ENCODE data around the gene RASSF1. TPM values are rescaled to one million over a fixed set of nuclear protein-coding genes. Genes with fewer than 3 reads are reported as not detected.

The RASSF1 gene
- total RNA-seq, 4 donors from 2014 or later, result 33.9 to 63.3 (median 39.7) TPM

DNA sequence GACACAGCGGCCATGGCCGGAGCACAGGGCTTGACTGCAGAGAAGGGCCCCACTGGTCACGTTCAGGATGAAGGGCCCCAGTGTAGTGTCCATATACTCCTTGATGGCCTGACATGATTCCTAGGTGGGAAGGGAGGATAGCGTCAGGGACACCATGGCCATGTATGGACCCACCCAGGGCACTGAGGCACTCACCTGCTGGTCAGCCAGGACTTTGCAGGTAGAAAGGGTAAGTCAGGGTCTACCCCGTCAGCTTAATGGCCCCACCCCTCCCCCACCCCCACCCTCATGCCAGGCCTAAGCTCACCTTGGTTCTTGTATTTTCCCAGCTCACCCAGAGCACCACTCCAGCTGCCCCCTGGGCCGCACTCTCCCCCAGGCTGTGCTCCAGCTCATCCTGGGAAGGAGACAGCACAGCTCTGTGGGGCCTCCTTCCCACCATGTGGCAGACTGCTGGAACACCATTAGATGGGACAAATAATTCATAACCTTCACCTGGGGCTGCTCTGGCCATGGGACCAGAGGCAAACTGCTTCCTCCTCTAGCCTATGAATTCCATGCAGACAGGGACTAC lies 39.9 kb downstream of the RASSF1 start:
- WGBS, result 90% methylated on average over 3 of the region's 6 CpGs
- Histone ChIP-seq H3K36me3 (peaks cover 9% of the 10 kb centered on the region), H3K4me1 (peaks cover 47% of the 10 kb centered on the region), H3K27me3 (no peaks in the 10 kb centered on the region), H3K4me3 (no peak overlapping the region), H3K27ac (peak overlapping the region; percentile 89), H3K9me3 (no peaks in the 10 kb centered on the region)
- TF ChIP-seq POLR2AphosphoS5 (IDR thresholded peaks at IDR 0.05) (no peak), POLR2A (IDR thresholded peaks at IDR 0.05) (no peak), EP300 (IDR thresholded peaks at IDR 0.05) (no peak)
- TF ChIP-seq, protein P1, sequence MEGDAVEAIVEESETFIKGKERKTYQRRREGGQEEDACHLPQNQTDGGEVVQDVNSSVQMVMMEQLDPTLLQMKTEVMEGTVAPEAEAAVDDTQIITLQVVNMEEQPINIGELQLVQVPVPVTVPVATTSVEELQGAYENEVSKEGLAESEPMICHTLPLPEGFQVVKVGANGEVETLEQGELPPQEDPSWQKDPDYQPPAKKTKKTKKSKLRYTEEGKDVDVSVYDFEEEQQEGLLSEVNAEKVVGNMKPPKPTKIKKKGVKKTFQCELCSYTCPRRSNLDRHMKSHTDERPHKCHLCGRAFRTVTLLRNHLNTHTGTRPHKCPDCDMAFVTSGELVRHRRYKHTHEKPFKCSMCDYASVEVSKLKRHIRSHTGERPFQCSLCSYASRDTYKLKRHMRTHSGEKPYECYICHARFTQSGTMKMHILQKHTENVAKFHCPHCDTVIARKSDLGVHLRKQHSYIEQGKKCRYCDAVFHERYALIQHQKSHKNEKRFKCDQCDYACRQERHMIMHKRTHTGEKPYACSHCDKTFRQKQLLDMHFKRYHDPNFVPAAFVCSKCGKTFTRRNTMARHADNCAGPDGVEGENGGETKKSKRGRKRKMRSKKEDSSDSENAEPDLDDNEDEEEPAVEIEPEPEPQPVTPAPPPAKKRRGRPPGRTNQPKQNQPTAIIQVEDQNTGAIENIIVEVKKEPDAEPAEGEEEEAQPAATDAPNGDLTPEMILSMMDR (IDR thresholded peaks at IDR 0.05), result no peak
- DNase-seq (ENCODE audit: low spot score in 2 of 2), result no peak

DNA sequence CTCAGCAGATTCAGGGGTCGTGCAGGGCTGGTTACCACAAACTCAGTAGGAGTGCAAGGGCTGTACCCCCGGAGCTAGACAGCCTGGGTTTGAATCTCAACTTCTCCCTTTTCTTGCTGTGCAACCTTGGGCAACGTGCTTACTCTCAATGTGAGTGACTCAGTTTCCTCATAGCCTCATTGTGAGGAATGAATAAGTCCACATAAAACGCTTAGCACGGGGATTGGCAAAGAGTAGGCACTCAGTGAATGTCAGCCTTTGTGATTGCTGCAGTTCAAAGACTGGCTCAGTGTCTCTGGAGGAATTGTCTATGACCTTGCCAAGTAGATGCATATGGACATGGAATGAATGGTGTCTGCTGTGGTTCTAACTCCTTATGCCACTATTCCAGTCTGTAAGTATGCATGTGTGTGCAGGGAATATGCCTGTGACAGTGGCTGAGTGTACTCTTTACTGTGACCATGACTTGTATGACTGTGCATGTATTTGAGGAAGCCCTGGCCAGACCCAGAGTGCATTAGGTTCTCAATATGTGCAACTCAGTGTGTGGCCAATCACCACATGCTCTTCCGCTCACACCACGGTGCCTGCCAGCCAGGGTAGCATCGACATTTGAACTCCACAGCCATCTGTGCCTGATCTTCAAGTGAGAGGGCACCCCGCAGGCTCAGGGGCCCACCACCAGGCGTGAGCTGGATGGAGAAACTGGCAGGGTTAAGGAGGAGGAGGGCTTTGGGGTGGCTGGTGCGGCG lies 40.5 kb downstream of the RASSF1 start:
- DNase-seq (ENCODE audit: low spot score in 2 of 2), result peak in 1 of 2 donors; percentile 77
- peak overlapping the region; percentile 71 for H3K4me3 ChIP-seq
- TF ChIP-seq, protein P1 (IDR thresholded peaks at IDR 0.05), result no peak
- TF ChIP-seq POLR2A (IDR thresholded peaks at IDR 0.05), result no peak
- TF ChIP-seq EP300 (IDR thresholded peaks at IDR 0.05), result no peak
- H3K27ac ChIP-seq, result peak overlapping the region; percentile 89
- 42% methylated on average over 9 of the region's 12 CpGs for WGBS
- H3K36me3 ChIP-seq, result peaks cover 9% of the 10 kb centered on the region
- no peaks in the 10 kb centered on the region for H3K9me3 ChIP-seq
- no peaks in the 10 kb centered on the region for H3K27me3 ChIP-seq
- peaks cover 47% of the 10 kb centered on the region for H3K4me1 ChIP-seq

DNA sequence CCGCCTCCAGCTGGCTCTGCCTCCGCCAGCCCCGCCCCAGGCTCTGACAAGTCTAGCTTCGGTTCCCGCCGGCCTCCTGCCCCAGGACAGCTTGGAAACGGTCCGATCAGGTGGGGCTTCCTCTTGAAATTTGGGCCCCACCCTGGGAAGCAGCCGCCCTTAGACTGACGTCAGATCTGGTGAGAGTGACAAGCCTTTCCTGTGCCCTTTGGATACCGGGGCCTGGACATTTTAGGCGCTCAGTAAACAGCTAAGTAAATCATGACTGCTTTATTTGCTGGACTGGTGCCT lies 41.1 kb downstream of the RASSF1 start:
- H3K27ac ChIP-seq, result peak overlapping the region; percentile 89
- peaks cover 9% of the 10 kb centered on the region for H3K36me3 ChIP-seq
- no peaks in the 10 kb centered on the region for H3K27me3 ChIP-seq
- TF ChIP-seq EP300 (IDR thresholded peaks at IDR 0.05) (no peak), POLR2A (IDR thresholded peaks at IDR 0.05) (no peak), POLR2AphosphoS5 (IDR thresholded peaks at IDR 0.05) (peak in 2 of 3 donors; percentile 14 to 28)
- TF ChIP-seq, protein P1 (IDR thresholded peaks at IDR 0.05), result no peak
- H3K4me1 ChIP-seq, result peaks cover 47% of the 10 kb centered on the region
- DNase-seq (ENCODE audit: low spot score in 2 of 2), result no peak
- 2% methylated on average over 6 of the region's 12 CpGs for WGBS
- H3K9me3 ChIP-seq, result no peaks in the 10 kb centered on the region
- H3K4me3 ChIP-seq, result peak overlapping the region; percentile 71

DNA sequence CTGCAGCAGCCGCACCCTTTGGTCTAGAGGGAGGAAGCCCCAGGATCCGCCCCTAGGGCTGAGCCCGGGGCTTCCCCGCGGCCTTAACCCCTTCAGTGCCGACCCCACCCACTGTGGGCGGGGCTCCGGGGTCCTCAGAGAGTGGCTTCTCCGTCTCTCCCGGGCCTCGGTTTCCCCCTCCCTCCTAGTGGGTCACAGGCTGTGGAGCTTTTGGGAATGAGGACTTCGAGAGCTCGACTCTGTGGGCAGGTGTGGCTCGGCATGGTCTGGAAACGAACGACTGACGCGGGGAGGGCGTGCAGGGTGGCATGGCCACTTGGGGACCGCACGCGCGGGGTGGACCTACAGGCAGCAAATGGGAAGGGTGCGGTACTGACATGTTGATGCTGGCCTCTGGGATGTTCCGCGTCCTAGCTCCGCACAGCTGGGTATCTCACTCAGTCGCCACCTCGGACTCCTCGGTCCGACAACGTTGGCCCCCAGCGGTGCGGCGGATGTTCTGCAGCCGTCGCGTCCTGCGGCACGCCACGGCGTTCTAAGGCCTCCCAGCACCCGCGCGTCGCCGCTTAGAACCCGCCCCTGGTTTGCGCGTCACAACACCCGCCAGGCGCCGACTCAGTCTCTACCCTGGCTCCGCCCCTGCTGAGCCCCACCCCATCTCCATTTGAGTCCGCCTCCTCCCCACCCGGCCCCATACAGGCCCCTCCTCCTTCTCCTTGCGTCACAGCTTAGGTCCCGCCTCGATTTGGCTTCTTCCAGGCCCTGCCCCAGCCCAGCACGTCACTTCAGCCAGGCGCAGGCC lies 41.6 kb downstream of the RASSF1 start, which contains the start of the genes HYAL3 and NAA80:
Gene HYAL3, minus strand, starts transcription at position 570 of the 802 bp plus-strand sequence. CDS start 3,803 bp downstream, outside the sequence.
Gene NAA80, minus strand, starts transcription at position 570 of the 802 bp plus-strand sequence. CDS start 1,942 bp downstream, outside the sequence.
- peaks cover 47% of the 10 kb centered on the region for H3K4me1 ChIP-seq
- 0% methylated on average over 40 of the region's 61 CpGs for WGBS
- H3K9me3 ChIP-seq, result no peaks in the 10 kb centered on the region
- peaks cover 9% of the 10 kb centered on the region for H3K36me3 ChIP-seq
- H3K27ac ChIP-seq, result peak within 1 kb of the TSS; percentile 89
- peak within 1 kb of the TSS; percentile 71 for H3K4me3 ChIP-seq
- H3K27me3 ChIP-seq, result no peaks in the 10 kb centered on the region
- peak; percentile 100 for DNase-seq (ENCODE audit: low spot score in 2 of 2)
- TF ChIP-seq POLR2A (IDR thresholded peaks at IDR 0.05) (peak; percentile 42 to 54), EP300 (IDR thresholded peaks at IDR 0.05) (no peak), POLR2AphosphoS5 (IDR thresholded peaks at IDR 0.05) (peak in 2 of 3 donors; percentile 66 to 70)
- TF ChIP-seq, protein P1 (IDR thresholded peaks at IDR 0.05), result peak; percentile 43 to 54

All from suprapubic skin (tissue), 4 donors.